Esophagus squamous epithelium (tissue), 4 donors: Measurements from ENCODE around the gene LEPROT.

Experiments used
- CTCF ChIP-seq, 6 experiments: fragments of 450-650 bp in 4 of 6; fragments of 200-600 bp in 2 of 6; sonication (generic) in 2 of 6; IDR thresholded peaks; one replicate each; pipeline ENCODE4 v1.5.1; 2016 to 2019; ENCODE audit warnings: antibody characterized with exemption in 6 of 6, mild to moderate bottlenecking in 4 of 6, moderate library complexity in 4 of 6
- POLR2A ChIP-seq, 4 donors: fragments of 450-650 bp; IDR thresholded peaks; one replicate each; pipeline ENCODE4 v1.6.1; 2017; ENCODE audit warnings: antibody characterized with exemption in 4 of 4, mild to moderate bottlenecking in 4 of 4, moderate library complexity in 3 of 4

GRCh38 chr1:65471213-65471833 is 50.9 kb downstream of the LEPROT start:
- TF ChIP-seq CTCF (IDR thresholded peaks at IDR 0.05), result no peak
- no peak for TF ChIP-seq POLR2A (IDR thresholded peaks at IDR 0.05)
